ENCODE measurements around the gene CLASP2.

The CLASP2 gene

DNA sequence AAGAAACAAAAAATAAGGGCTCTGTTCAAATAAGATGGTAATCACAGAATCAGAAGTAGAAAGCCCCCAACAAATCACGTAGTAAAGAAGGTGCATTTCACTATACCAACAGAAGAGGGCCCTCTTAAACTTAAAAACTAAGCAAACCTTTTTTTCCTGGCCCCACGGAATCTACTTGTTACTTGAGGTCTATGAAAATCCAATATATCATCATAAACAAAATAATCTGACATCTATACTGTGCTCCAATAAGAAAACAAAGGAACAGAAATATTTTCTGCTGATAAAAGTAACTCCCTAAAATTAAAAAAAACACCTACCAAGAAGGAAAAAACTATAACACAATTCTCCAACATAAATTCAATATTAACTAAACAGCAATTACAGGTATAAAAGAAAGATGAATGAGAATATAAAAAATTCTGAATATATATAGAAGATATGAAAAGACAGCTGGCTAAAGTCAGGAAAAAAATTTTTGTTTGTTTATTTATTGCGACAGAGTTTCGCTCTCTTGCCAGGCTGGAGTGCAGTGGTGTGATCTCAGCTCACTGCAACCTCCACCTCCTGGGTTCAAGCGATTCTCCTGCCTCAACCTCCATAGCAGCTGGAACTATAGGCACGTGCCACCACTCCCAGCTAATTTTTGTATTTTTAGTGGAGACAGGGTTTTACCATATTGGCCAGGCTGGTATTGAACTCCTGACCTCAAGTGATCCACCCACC is 81.8 kb downstream of the CLASP2 start:
- DNase-seq, result peak; percentile 43

DNA sequence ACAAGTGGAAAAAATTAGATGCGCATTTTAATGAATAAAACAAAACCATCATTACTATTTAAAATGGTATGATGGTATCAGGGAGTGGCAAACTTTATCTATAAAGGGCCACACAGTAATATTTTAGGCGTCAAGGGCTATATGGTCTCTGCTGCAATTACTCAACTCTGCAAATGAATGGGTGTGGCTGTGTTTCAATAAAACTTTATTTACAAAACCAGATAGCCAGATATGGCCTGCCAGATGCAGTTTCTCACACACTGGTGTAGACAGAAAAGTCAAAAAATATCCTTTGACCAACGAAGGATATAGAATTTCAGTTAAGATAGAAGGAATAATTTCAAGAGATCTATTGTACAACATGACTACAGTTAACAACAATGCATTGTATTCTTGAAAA is 83.8 kb downstream of the CLASP2 start:
- no peak for DNase-seq

DNA sequence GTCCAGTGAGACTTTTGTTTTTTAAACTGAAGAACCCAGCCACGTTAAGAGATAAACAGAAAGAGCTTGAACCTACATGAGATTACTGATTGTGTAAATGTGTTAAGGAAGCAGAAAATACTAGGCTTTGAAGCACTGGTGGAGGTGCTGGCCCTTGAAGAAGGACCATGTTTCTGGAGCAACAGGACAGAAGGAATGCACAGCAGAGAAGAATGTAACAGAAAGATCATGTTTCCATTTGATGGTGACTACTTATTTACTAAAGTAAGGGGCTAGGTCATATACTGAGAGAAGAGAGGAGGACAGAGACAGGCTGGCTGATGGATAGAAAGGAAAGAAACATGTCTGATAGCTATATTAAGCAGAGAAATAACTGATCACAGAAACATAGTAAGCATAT is 88.8 kb downstream of the CLASP2 start:
- no peak for DNase-seq

DNA sequence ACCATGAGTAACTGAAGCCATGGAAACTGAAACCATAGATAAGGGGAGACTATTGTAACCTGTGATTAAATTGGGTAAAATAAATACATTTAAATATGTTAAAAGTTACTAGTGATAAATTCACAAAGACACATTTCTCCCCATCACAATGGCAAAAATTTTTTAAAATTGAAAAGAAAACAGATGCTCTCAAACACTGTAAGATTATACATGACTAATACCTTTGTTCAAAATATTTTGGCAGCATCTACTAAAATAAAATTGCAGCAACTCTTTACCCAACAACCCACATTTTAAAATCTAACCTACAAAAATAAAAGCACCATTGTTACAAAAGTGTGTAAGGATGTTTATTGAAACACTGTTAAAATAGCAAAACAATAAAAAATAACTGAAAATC is 93.3 kb downstream of the CLASP2 start:
- DNase-seq, result no peak

DNA sequence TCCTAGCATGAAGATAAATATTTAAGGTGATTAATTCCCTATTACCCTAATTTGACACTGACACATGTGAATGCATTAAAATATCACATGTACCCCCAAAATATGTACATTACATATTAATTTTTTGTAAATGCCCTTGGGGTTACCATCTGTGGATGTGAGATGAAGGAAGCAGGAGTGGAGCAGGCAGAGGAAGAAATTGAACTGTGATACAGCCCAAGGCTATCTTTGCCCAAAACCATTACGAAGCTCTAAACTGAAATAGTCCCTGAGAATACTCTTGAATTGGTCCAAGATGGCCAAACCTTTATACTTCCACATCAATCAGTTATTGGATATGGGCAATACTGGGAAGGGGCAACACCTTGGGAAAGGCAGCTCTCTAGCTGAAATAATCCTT is 105.0 kb downstream of the CLASP2 start:
- no peak for DNase-seq

DNA sequence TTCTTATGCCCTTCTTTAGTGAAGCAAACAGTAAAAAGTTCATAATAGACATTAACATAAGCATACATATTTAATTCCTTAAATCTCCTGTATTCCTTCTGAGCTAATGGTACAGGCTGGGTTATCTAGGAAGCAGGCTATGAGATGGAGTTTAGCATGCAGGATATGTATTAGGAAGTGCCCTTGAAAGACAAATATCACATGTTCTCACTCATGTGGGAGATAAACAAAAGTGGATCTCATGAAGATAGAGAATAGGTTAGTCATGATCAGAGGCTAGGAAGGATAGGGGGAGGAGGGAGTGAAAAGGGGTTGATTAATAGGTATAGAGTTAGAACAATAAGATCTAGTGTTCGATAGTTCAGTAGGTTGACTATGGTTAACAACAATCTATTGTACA is 105.4 kb downstream of the CLASP2 start:
- DNase-seq, result no peak

DNA sequence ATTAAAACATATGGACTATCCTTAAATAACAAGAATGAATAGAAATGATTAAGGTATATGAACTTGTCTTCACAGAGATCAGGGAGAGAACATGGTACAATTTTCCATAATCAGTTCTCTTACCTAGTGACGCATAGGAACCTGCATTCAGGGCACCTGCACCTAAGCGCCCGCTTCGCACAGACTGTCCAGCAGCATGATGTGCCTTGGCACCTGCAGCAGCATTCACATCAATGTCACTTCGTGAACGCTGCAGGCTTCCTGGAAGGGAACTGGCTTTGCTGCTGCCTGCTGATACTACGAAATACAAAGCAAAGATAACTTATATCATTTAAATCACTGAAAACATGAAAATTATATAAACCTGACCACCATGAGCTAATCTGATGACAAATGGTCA is 115.2 kb downstream of the CLASP2 start:
- no peak for DNase-seq

DNA sequence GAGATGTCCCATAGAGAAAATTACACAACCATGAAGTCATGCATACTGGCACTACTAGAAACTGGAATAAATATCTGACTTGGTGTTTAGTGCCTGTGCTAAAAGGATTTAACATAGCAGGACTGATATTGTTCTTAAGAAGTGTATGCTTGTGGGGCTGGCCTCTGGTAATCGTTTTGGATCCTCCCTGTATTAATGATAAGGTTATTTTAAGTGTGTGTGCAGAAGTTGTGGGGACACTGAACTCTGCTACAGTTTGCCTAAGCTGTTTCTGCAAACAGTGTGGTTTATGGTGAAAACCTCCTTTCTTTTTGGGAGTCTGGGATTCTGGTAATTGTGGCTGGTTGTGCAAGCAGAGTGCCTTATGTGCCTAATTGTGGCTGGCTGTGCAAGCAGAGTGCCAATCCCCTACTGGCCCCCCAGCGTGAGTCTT is 120.8 kb downstream of the CLASP2 start:
- no peak for DNase-seq

DNA sequence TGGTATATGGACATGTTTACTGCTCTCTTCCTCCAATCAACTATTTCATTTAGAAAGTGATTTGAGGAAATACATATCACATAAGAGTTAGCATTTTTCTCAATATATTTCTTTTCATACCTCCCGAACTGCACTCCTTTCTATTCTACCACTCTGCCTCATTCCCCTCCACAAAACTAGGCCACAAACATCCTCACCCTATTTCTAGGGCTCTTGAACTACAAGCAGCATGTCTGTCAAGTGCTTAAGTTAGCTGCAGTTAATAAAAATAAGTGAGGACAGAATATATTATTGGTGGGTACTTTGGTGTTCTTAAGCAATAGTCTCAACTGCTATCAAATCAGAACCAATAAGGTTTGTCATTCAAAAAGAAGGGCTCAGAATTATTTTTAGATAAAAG is 125.1 kb downstream of the CLASP2 start:
- no peak for DNase-seq

DNA sequence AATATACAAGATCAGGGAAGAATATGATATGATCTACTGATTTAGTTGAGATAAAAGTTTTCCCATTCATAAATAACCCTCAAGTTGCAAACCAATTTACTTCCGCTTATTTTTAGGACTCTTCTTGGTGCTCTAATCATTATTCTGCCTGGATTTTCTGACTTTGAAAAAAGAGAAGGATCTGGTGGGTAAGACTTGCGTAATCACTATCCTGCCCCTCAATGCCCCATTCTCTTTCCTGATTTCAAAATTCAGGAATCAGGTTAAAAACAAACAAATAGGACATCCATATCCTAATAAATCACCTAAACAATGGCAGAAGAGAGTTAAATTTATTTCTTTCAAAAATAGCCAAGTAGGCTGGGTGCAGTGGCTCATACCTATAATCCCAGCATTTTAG is 127.5 kb downstream of the CLASP2 start:
- DNase-seq, result no peak

DNA sequence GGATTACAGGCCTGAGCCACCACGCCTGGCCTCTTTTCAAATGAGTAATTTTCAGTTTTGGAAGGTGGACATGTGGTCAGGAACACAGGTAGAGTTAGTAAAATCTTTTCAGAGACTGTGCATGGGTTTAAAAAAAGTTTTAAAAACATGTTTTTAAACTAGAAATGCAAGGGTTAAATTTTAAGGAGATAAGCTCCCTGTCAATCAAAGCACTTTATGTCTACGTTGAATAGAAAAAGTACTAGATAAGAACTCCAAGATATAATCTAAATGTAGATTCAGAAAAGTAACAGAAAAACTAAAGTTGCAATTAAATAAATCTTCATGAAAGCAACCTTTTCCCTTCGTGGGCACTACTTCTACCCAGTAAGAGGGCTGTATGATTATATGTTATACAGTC is 131.7 kb downstream of the CLASP2 start:
- DNase-seq, result no peak

DNA sequence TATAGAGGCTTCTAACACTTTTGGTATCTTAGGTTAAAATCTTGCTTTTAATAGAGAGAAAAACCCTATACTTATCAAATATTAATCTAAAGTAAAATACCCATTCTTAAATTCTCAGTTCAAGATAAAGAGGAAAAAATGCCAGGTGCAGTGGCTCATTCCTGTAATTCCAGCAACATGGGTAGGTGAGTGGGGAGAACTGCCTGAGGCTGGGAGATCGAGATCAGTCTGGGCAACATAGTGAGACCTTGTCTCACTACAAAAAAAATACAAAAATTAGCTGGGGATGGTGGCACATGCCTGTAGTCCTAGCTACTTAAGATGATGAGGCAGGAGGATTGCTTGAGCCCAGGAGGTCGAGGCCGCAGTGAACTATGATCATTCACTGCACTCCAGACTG is 135.8 kb downstream of the CLASP2 start:
- no peak for DNase-seq

DNA sequence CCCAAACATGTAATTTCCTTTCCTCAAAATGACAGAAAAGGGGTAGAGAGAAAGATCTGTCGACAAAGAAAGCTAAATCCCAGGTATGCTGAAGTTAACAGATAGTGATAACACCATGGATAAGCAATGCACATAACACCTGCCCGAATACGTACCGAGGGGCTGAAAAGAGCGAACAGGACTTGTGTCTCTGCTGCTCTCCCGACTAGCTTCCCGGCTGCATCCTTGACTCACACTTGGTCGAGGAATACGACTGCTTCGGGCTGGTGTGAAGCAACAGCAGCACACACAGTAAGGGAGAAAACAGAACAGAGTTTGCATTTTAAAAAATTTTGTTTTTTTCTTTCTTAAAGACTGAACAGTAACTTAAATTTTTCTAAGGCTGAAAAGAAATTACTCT is 136.4 kb downstream of the CLASP2 start:
- DNase-seq, result no peak

DNA sequence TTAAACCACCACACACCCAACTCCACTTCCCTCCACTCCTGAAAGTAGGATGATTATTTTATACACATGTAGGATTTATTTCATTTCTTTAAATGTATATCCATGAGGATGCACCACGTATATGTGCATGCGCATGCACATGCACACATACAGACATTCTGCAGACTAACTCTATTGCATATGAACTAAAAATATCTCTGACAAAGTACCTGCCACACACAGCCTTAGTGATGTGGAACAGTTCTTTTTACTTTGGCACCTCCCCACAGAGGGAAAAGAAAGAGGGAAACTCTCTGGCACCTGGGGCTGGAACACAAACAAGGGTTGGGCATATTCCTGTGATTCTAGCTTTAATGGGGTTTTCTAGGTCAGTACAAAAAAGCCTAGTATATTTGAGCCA is 138.2 kb downstream of the CLASP2 start:
- DNase-seq, result no peak

DNA sequence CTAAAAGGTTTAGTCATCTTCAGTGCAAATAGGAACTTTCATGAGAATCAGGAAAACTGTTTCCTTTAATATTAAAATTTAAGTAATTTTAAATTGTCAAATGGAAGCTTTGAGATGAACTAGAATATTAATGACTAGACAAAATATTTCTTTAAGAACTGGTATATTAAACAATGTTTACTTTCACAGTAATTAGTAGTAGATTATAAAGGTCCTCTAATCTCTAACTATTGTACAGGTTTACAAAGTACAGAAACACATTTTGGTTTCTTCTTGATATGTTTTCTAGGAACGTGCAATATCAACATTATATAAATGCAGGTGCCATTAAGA is 138.9 kb downstream of the CLASP2 start:
- no peak for DNase-seq

DNA sequence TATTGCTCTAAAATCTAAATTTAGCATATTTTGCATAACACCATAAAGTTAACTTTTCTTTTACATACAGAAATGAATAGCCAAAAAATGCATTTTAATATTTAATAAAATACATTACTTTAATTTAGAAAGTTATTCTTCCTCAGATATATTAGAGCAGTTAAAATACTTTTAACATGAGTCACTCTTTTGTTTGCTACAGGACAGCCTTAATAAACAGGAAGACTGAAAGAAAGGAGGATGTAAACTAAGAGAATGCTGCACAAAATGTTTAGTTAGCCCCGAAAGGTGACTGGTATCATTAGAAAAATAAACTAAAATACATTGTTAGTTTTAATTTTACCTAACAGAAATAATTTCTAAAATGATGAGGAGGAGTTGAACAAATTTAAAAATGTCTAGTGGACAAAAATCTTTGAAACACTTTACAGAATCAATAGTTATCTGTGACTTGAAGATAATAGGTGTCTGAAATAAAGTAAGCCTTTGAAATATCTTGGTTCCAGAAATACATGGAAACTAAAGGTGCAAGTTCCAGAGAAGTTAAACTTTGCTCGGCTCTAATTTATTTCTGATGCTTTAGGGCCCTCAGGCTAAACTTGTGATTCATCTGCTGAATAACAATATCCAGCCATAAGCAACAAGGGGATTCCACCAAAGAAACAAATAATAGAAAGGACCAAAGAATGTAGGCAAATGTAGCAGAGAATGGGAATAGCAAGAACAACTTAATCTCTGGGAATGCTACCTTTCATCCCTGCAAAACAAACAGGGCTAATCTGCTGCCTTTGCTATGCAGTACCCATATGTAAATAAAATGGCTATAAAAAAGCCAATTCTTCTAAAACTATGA is 139.5 kb downstream of the CLASP2 start:
- DNase-seq, result no peak

DNA sequence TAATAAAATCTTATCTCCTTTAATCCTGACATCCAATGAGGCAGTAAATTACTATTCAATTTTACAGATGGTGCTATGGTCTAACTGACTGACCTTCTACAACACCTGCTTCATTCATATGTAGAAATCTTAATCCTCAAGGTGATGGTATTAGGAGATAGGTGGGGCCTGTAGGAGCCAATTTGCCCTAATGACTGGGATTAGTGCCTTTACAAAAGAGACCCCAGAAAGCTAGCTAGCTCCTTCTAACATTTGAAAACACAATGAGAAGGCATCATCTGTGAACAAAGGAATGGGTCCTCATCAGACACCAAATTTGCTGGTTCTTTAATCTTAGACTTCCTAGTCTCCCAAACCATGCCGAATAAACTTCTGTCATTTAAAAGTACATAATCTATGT is 140.5 kb downstream of the CLASP2 start:
- no peak for DNase-seq

DNA sequence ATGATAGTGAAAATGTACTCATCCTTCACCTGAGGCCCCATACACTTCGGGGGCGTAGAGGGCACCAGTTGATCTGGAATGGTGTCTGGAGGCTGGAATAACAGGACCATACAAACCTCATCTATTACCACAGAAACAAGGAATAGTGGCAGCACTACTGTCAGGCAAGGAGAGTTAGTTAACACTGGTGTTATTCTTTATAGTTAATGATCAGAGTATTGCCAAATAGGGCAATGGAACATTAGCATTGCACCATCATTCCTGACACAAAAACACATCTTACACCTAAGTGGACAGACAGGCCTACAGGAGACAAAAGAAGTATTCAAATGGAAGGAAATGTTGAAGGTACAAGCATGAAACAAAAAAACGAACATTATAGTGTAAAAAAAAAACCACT is 140.9 kb downstream of the CLASP2 start:
- no peak for DNase-seq

DNA sequence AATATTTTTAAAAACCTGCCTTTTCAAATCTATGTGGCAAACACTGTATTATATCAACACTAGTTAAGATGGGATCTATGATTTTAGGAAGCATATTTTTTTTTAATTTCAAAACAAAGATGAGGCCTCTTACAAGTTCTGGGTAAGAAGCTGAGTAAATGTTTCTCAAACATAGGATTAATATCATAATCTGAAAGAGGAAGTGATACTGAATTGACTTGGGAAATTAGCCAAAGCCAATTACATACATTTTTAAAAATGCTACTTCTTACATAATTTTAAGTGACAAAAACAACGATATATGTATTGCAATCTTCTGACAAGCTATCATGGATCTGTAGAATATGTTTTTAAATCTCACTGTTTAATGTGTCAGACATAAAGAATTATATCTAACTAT is 142.7 kb downstream of the CLASP2 start:
- DNase-seq, result no peak

DNA sequence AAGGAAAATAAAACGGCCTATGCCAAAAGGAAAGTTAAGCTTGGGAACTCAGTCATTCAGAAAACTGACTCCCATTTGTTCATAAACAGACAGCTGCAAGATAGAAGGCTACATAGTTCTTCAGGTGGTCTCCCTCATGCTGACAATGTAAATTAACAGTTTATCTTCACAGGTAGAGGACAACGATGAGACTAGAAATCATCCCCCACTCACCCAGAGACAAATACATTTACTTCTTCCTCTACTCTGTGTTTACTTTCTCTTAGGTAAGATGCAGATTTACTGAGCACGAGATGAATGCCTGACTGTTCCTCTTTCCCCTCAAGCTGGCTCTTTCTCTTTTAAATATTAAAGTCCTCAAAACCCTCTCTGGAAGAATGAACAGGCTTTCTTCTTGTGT is 160.2 kb downstream of the CLASP2 start:
- no peak for DNase-seq

DNA sequence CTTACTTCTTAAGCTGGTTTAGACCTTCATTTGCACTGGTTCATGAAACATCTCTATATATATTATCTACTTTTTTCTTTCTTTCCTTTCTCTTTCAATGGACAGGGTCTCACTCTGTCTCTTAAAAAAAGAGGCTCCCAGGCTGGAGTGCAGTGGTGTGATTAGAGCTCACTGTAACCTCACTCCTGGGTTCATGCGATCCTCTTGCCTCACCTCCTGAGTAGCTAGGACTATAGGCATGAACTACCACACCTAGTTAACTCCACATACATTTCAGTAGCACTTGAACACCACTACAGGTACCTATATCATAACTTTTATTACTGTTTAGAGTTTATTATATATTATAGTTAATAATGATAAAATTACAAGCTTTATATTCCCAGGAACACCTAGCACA is 160.8 kb downstream of the CLASP2 start:
- DNase-seq, result no peak

DNA sequence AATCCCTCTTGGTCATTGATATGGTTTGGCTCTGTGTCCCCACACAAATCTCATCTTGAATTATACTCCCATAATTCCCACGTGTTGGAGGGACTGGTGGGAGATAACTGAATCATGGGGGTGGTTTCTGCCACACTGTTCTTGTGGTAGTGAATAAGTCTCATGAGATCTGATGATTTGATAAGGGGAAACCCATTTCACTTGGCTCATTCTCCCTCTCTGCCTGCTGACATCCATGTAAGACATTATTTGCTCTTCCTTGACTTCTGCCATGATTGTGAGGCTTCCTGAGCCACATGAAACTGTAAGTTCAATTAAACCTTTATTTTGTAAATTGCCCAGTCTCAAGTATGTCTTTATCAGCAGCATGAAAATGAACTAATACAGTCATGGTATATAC is 171.0 kb downstream of the CLASP2 start:
- no peak for DNase-seq

DNA sequence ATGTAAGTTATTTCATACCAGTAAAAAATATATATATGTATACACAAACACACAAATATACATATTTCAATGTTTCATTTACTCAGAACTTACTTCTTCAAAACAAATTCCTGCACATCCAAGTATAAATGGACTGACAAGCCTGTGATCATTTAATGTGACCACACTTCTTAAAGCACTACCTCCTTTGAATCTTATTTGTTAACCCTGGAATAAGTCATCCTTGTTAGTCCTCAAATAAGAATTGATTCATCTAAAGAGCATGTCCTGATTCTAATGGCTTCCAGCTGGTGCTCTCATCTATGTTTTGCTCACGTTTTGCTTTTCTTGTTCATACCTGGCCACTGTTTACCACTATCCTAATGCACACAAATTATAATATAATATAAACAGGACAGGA is 173.9 kb downstream of the CLASP2 start:
- no peak for DNase-seq

DNA sequence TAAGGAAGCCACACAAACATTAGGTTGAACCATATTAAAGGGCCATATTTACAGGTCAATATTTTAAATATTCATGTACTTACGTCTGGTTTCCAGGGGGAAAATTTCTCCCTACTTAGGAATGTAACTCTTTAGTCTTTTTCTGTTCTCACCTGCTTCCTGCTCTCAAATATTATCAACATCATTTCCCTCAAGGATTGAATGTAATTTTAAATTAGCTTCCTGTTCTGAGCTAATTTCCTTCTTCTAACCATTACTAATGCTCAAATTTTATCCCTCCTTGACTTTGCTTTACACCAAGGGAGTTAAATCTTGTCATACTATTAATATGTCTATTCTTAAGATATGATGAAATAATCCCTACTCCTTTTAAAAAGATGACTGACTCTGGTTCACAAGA is 174.5 kb downstream of the CLASP2 start:
- no peak for DNase-seq

DNA sequence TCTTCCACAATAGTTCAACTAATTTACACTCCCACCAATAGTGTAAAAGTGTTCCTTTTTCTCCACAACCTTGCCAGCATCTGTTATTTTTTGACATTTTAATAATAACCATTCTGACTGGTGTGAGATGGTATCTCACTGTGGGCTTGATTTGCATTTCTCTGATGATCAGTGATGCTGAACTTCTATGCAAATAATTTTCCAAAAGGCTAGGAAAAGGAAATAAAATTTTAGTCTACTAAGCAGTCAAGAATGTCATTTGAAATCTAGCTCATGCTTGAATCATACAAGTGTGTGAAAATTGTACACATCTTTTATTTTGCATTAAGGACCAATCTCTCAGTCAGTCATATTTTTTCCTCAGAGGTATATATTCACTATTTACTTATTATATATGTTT is 176.1 kb downstream of the CLASP2 start:
- DNase-seq, result no peak
